H1 (cell line): ENCODE results near the gene ADCY9.

ENCODE experiments used
- ATF3 ChIP-seq: IDR thresholded peaks from 2 replicates; pipeline ENCODE4 v1.6.1; 2011; ENCODE audit warnings: low read depth, mild to moderate bottlenecking, low read length; ENCODE audit not compliant: insufficient read depth
- CBX5 ChIP-seq: fragments of 300-800, 300-1000 bp; sonication (generic); IDR thresholded peaks from 2 replicates; pipeline ENCODE4 v1.7.1; 2016; ENCODE audit warnings: antibody characterized with exemption, low read length, low read depth
- CTCF ChIP-seq, 3 experiments: IDR thresholded peaks; 1 replicate in 2 of 3; 2 replicates in 1 of 3; pipeline versions ENCODE4 v1.5.1 to v1.6.1; 2011; ENCODE audit warnings: low read length in 3 of 3, mild to moderate bottlenecking in 3 of 3, inconsistent platforms in 2 of 3, low read depth in 1 of 3, moderate library complexity in 1 of 3; ENCODE audit not compliant: insufficient read depth in 1 of 3; ENCODE audit errors: control extremely low read depth in 1 of 3
- EP300 ChIP-seq, 2 experiments: IDR thresholded peaks; 1 replicate in 1 of 2; 2 replicates in 1 of 2; pipeline ENCODE4 v1.6.1; 2011 to 2012; ENCODE audit warnings: low read depth in 2 of 2, low read length in 2 of 2, mild to moderate bottlenecking in 2 of 2, borderline replicate concordance in 1 of 2, inconsistent platforms in 1 of 2, moderate library complexity in 1 of 2
- JUND ChIP-seq: IDR thresholded peaks from 2 replicates; pipeline ENCODE4 v1.6.1; 2011; ENCODE audit warnings: mild to moderate bottlenecking, improper control_type of control experiment, low read length
- POLR2A ChIP-seq, 2 experiments: IDR thresholded peaks; 1 replicate in 1 of 2; 2 replicates in 1 of 2; pipeline ENCODE4 v1.6.1; 2011; ENCODE audit warnings: low read depth in 2 of 2, low read length in 2 of 2, mild to moderate bottlenecking in 2 of 2; ENCODE audit errors: control extremely low read depth in 1 of 2
- POLR2AphosphoS5 ChIP-seq: IDR thresholded peaks from 2 replicates; pipeline ENCODE4 v1.6.1; 2011; ENCODE audit warnings: low read depth, low read length
- RNF2 ChIP-seq: fragments of 200-900, 300-1000 bp; sonication (generic); IDR thresholded peaks from 2 replicates; pipeline ENCODE4 v1.7.1; 2016; ENCODE audit warnings: borderline replicate concordance, low read depth, mild to moderate bottlenecking, antibody characterized with exemption, low read length; ENCODE audit not compliant: poor library complexity, severe bottlenecking; ENCODE audit errors: missing control alignments
- SAP30 ChIP-seq: fragments of 300-600 bp; sonication (generic); IDR thresholded peaks from 2 replicates; pipeline ENCODE4 v1.7.1; 2012; ENCODE audit warnings: low read length, moderate library complexity, mild to moderate bottlenecking, inconsistent platforms; ENCODE audit not compliant: insufficient read depth, insufficient replicate concordance
- SP1 ChIP-seq: IDR thresholded peaks from 2 replicates; pipeline ENCODE4 v1.6.1; 2011; ENCODE audit warnings: low read depth, low read length
- TAF1 ChIP-seq: IDR thresholded peaks from 2 replicates; pipeline ENCODE4 v1.6.1; 2011; ENCODE audit warnings: mild to moderate bottlenecking, low read depth, low read length
- TEAD4 ChIP-seq: IDR thresholded peaks from 2 replicates; pipeline ENCODE4 v1.6.1; 2012; ENCODE audit warnings: low read depth, low read length, inconsistent platforms, mixed read lengths
- USF2 ChIP-seq: IDR thresholded peaks from 2 replicates; pipeline ENCODE4 v1.6.1; 2011; ENCODE audit warnings: low read length, improper control_type of control experiment
- YY1 ChIP-seq: IDR thresholded peaks from 2 replicates; pipeline ENCODE4 v1.6.1; 2011; ENCODE audit warnings: low read depth, mild to moderate bottlenecking, low read length

GRCh38 chr16:3950343-3951193 is 165.7 kb downstream of the ADCY9 start:
- no peak for TF ChIP-seq CTCF (IDR thresholded peaks at IDR 0.05; ENCODE audit: control extremely low read depth in 1 of 3, insufficient read depth in 1 of 3, low read depth in 1 of 3, low read length in 3 of 3)
- no peak for TF ChIP-seq TEAD4
- TF ChIP-seq POLR2AphosphoS5 = no peak
- no peak for TF ChIP-seq EP300 (IDR thresholded peaks at IDR 0.05; ENCODE audit: borderline replicate concordance in 1 of 2, low read depth in 2 of 2, low read length in 2 of 2)
- no peak for TF ChIP-seq SAP30
- TF ChIP-seq CBX5 = no peak
- TF ChIP-seq RNF2 = no peak
- no peak for TF ChIP-seq TAF1
- TF ChIP-seq YY1 = no peak
- no peak for TF ChIP-seq POLR2A (IDR thresholded peaks at IDR 0.05; ENCODE audit: control extremely low read depth in 1 of 2, low read depth in 2 of 2, low read length in 2 of 2)
- TF ChIP-seq ATF3 = no peak
- TF ChIP-seq SP1 = no peak
- no peak for TF ChIP-seq USF2
- no peak for TF ChIP-seq JUND
